GM23338 (cell line): ENCODE results near the gene CEP250. TPM values are rescaled to one million over a fixed set of nuclear protein-coding genes. Genes with fewer than 3 reads are reported as not detected.
A peak's percentile ranks its signal among the peaks of the same experiment; 100 is the strongest.

Experiments used
- ATAC-seq: fragments of 200-7000 bp; cut with Tn5 transposase; 3 replicates; pipeline ENCODE4 v1.9.1; 2020
- DNase-seq: peaks from one replicate; pipeline ENCODE4 v3.0.0-alpha.2; 2015; ENCODE audit warnings: low spot score
- H2AFZ ChIP-seq: fragments of 200-600 bp; sonication (generic); 2 replicates; pipeline ENCODE4 v1.8.0; 2016; ENCODE audit warnings: antibody characterized with exemption, mild to moderate bottlenecking, moderate library complexity
- H3F3A ChIP-seq: fragments of 200-600 bp; sonication (generic); replicated peaks from 2 replicates; pipeline ENCODE4 v1.8.0; 2017; ENCODE audit warnings: antibody characterized with exemption, mixed run types, low read depth
- H3K27ac ChIP-seq: fragments of 200-600 bp; sonication (generic); 2 replicates; pipeline ENCODE4 v1.6.1; 2016; ENCODE audit warnings: low read depth
- H3K27me3 ChIP-seq: fragments of 200-600 bp; sonication (generic); 2 replicates; pipeline ENCODE4 v1.8.0; 2016; ENCODE audit warnings: mild to moderate bottlenecking, mixed run types, moderate library complexity; ENCODE audit not compliant: insufficient read depth
- H3K36me3 ChIP-seq: fragments of 200-600 bp; sonication (generic); 2 replicates; pipeline ENCODE4 v1.8.0; 2016; ENCODE audit warnings: mild to moderate bottlenecking; ENCODE audit not compliant: insufficient read depth
- H3K4me1 ChIP-seq: fragments of 200-600 bp; sonication (generic); 2 replicates; pipeline ENCODE4 v1.8.0; 2016; ENCODE audit warnings: mild to moderate bottlenecking, moderate library complexity; ENCODE audit not compliant: insufficient read depth
- H3K4me2 ChIP-seq: fragments of 200-600 bp; sonication (generic); 2 replicates; pipeline ENCODE4 v1.7.1; 2017; ENCODE audit warnings: mixed run types
- H3K4me3 ChIP-seq: fragments of 200-600 bp; sonication (generic); 2 replicates; pipeline ENCODE4 v1.6.1; 2016; ENCODE audit warnings: mixed run types
- H3K79me2 ChIP-seq: fragments of 200-600 bp; sonication (generic); replicated peaks from 2 replicates; pipeline ENCODE4 v1.8.0; 2017; ENCODE audit warnings: mild to moderate bottlenecking; ENCODE audit not compliant: insufficient read depth
- H3K9me2 ChIP-seq: fragments of 200-600 bp; sonication (generic); 2 replicates; pipeline ENCODE4 v1.8.0; 2017; ENCODE audit not compliant: insufficient read depth
- H4K20me1 ChIP-seq: fragments of 200-600 bp; sonication (generic); replicated peaks from 2 replicates; pipeline ENCODE4 v1.8.0; 2017; ENCODE audit warnings: mild to moderate bottlenecking; ENCODE audit not compliant: insufficient read depth
- H3K27ac Mint-ChIP-seq: 2 replicates; pipeline ENCODE4 v1.8.0; 2020; ENCODE audit warnings: inconsistent platforms, mild to moderate bottlenecking, moderate library complexity, mixed read lengths
- H3K27me3 Mint-ChIP-seq: 3 replicates; pipeline ENCODE4 v1.8.0; 2022; ENCODE audit warnings: low read depth, mild to moderate bottlenecking, moderate library complexity, mixed read lengths, inconsistent platforms; ENCODE audit not compliant: insufficient read depth, poor library complexity
- H3K36me3 Mint-ChIP-seq: 3 replicates; pipeline ENCODE4 v1.8.0; 2021; ENCODE audit warnings: low read depth, mild to moderate bottlenecking, inconsistent platforms, moderate library complexity, mixed read lengths
- H3K4me1 Mint-ChIP-seq: 3 replicates; pipeline ENCODE4 v1.8.0; 2020; ENCODE audit warnings: mild to moderate bottlenecking, inconsistent platforms, mixed read lengths
- H3K4me3 Mint-ChIP-seq: 3 replicates; pipeline ENCODE4 v1.8.0; 2021; ENCODE audit warnings: moderate library complexity, mild to moderate bottlenecking, inconsistent platforms, mixed read lengths
- H3K9me3 Mint-ChIP-seq: 3 replicates; pipeline ENCODE4 v1.8.0; 2020; ENCODE audit warnings: moderate library complexity, mild to moderate bottlenecking, inconsistent platforms, mixed read lengths
- CREB1 ChIP-seq: fragments of 250-450 bp; sonication (Bioruptor Pico); IDR thresholded peaks from 2 replicates; pipeline ENCODE4 v1.5.0; 2020; ENCODE audit warnings: low read depth, mild to moderate bottlenecking, moderate library complexity
- EZH2 ChIP-seq: fragments of 200-600 bp; sonication (generic); IDR thresholded peaks from one replicate; pipeline ENCODE4 v1.8.0; 2017; ENCODE audit warnings: antibody characterized with exemption, mild to moderate bottlenecking, low read depth; ENCODE audit not compliant: unreplicated experiment
- EZH2phosphoT487 ChIP-seq: fragments of 200-600 bp; sonication (generic); IDR thresholded peaks from one replicate; pipeline ENCODE4 v1.8.1; 2018; ENCODE audit warnings: antibody characterized with exemption; ENCODE audit not compliant: unreplicated experiment
- JUNB ChIP-seq: IDR thresholded peaks from one replicate; pipeline ENCODE4 v1.6.1; 2016; ENCODE audit warnings: antibody characterized with exemption; ENCODE audit not compliant: unreplicated experiment
- NANOG ChIP-seq: IDR thresholded peaks from 2 replicates; pipeline ENCODE4 v1.6.1; 2016; ENCODE audit warnings: antibody characterized with exemption, borderline replicate concordance
- POLR2AphosphoS5 ChIP-seq: IDR thresholded peaks from 2 replicates; pipeline ENCODE4 v1.6.1; 2016; ENCODE audit warnings: antibody characterized with exemption, low read depth
- STAT1 ChIP-seq: IDR thresholded peaks from one replicate; pipeline ENCODE4 v1.6.1; 2016; ENCODE audit warnings: antibody characterized with exemption; ENCODE audit not compliant: unreplicated experiment
- ZNF114 ChIP-seq: fragments of 250-450 bp; sonication (Bioruptor Pico); IDR thresholded peaks from 2 replicates; pipeline ENCODE4 v1.5.0; 2020; ENCODE audit warnings: mild to moderate bottlenecking, moderate library complexity
- ZNF331 ChIP-seq: fragments of 250-450 bp; sonication (Bioruptor Pico); IDR thresholded peaks from 2 replicates; pipeline ENCODE4 v1.5.0; 2020; ENCODE audit warnings: low read depth, mild to moderate bottlenecking, moderate library complexity
- polyA plus RNA-seq: library from polyadenylated mRNA; unstranded; fragments of >200 nt; fragmentation: Nextera tagmentation; extraction: Ambion mirVana; gene quantifications from 2 replicates; pipeline ENCODE4 v1.2.1, GENCODE V29; 2016
- total RNA-seq: library from RNA; depleted of rRNA; stranded (reverse); fragments of >200 nt; shearing (Covaris generic); gene quantifications from 2 replicates; pipeline ENCODE4 v1.2.3, GENCODE V29; 2014
- TF ChIP-seq, protein P1 (sequence below), 2 experiments: fragments of 200-600 bp in 1 of 2; sonication (generic) in 1 of 2; conservative IDR thresholded peaks; 2 replicates each; pipeline versions ENCODE4 v1.5.1 to v1.6.1; 2016 to 2017; ENCODE audit warnings: antibody characterized with exemption in 2 of 2, low read depth in 2 of 2, mild to moderate bottlenecking in 2 of 2, moderate library complexity in 1 of 2
- TF ChIP-seq, protein P2 (sequence below): fragments of 250-450 bp; sonication (Bioruptor Pico); IDR thresholded peaks from 2 replicates; pipeline ENCODE4 v1.5.0; 2020; ENCODE audit warnings: mild to moderate bottlenecking, moderate library complexity
- TF ChIP-seq, protein P3 (sequence below): IDR thresholded peaks from 2 replicates; pipeline ENCODE4 v1.6.1; 2016; ENCODE audit warnings: antibody characterized with exemption
- TF ChIP-seq, protein P4 (sequence below): IDR thresholded peaks from one replicate; pipeline ENCODE4 v1.6.1; 2018; ENCODE audit warnings: antibody characterized with exemption; ENCODE audit not compliant: unreplicated experiment

Gene CEP250
- total and polyA plus RNA-seq, 2 experiments from 2014 or later: 28.0 to 29.1 TPM

DNA sequence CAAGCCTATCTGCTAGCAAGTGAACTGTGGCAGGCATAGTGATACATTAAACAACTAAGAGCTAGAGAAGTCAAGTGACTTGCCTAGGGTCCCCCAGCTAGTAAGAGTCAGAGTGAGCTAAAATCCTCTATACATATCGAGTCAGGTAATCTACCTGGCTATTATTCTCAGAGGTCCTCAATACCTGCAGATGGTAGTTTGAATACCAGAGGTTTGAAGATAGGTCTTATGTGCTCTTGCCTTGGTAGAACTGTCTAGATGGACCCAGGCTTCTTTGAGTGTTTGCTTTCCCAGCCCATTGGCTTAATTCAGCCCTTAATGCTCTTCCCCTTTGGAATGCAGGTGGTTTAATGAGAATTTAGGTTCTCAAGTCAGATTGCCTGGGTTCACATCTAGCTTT, 87.6 kb downstream of the CEP250 start:
- peak overlapping the region; percentile 93 for H3K27ac Mint-ChIP-seq
- peak overlapping the region; percentile 90 for H3K4me2 ChIP-seq
- TF ChIP-seq POLR2AphosphoS5 (no peak), CREB1 (CRISPR knock-in tag) (no peak), NANOG (no peak), JUNB (no peak), EZH2phosphoT487 (no peak), EZH2 (no peak), ZNF114 (CRISPR knock-in tag) (no peak), ZNF331 (CRISPR knock-in tag) (no peak), STAT1 (no peak)
- TF ChIP-seq, protein P1, sequence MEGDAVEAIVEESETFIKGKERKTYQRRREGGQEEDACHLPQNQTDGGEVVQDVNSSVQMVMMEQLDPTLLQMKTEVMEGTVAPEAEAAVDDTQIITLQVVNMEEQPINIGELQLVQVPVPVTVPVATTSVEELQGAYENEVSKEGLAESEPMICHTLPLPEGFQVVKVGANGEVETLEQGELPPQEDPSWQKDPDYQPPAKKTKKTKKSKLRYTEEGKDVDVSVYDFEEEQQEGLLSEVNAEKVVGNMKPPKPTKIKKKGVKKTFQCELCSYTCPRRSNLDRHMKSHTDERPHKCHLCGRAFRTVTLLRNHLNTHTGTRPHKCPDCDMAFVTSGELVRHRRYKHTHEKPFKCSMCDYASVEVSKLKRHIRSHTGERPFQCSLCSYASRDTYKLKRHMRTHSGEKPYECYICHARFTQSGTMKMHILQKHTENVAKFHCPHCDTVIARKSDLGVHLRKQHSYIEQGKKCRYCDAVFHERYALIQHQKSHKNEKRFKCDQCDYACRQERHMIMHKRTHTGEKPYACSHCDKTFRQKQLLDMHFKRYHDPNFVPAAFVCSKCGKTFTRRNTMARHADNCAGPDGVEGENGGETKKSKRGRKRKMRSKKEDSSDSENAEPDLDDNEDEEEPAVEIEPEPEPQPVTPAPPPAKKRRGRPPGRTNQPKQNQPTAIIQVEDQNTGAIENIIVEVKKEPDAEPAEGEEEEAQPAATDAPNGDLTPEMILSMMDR (conservative IDR thresholded peaks at IDR 0.05; ENCODE audit: low read depth in 2 of 2): no peak
- TF ChIP-seq, protein P2, sequence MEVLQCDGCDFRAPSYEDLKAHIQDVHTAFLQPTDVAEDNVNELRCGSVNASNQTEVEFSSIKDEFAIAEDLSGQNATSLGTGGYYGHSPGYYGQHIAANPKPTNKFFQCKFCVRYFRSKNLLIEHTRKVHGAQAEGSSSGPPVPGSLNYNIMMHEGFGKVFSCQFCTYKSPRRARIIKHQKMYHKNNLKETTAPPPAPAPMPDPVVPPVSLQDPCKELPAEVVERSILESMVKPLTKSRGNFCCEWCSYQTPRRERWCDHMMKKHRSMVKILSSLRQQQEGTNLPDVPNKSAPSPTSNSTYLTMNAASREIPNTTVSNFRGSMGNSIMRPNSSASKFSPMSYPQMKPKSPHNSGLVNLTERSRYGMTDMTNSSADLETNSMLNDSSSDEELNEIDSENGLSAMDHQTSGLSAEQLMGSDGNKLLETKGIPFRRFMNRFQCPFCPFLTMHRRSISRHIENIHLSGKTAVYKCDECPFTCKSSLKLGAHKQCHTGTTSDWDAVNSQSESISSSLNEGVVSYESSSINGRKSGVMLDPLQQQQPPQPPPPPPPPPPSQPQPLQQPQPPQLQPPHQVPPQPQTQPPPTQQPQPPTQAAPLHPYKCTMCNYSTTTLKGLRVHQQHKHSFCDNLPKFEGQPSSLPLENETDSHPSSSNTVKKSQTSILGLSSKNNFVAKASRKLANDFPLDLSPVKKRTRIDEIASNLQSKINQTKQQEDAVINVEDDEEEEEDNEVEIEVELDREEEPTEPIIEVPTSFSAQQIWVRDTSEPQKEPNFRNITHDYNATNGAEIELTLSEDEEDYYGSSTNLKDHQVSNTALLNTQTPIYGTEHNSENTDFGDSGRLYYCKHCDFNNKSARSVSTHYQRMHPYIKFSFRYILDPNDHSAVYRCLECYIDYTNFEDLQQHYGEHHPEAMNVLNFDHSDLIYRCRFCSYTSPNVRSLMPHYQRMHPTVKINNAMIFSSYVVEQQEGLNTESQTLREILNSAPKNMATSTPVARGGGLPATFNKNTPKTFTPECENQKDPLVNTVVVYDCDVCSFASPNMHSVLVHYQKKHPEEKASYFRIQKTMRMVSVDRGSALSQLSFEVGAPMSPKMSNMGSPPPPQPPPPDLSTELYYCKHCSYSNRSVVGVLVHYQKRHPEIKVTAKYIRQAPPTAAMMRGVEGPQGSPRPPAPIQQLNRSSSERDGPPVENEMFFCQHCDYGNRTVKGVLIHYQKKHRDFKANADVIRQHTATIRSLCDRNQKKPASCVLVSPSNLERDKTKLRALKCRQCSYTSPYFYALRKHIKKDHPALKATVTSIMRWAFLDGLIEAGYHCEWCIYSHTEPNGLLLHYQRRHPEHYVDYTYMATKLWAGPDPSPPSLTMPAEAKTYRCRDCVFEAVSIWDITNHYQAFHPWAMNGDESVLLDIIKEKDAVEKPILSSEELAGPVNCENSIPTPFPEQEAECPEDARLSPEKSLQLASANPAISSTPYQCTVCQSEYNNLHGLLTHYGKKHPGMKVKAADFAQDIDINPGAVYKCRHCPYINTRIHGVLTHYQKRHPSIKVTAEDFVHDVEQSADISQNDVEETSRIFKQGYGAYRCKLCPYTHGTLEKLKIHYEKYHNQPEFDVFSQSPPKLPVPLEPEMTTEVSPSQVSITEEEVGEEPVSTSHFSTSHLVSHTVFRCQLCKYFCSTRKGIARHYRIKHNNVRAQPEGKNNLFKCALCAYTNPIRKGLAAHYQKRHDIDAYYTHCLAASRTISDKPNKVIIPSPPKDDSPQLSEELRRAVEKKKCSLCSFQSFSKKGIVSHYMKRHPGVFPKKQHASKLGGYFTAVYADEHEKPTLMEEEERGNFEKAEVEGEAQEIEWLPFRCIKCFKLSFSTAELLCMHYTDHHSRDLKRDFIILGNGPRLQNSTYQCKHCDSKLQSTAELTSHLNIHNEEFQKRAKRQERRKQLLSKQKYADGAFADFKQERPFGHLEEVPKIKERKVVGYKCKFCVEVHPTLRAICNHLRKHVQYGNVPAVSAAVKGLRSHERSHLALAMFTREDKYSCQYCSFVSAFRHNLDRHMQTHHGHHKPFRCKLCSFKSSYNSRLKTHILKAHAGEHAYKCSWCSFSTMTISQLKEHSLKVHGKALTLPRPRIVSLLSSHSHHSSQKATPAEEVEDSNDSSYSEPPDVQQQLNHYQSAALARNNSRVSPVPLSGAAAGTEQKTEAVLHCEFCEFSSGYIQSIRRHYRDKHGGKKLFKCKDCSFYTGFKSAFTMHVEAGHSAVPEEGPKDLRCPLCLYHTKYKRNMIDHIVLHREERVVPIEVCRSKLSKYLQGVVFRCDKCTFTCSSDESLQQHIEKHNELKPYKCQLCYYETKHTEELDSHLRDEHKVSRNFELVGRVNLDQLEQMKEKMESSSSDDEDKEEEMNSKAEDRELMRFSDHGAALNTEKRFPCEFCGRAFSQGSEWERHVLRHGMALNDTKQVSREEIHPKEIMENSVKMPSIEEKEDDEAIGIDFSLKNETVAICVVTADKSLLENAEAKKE (CRISPR knock-in tag): no peak
- TF ChIP-seq, protein P3, sequence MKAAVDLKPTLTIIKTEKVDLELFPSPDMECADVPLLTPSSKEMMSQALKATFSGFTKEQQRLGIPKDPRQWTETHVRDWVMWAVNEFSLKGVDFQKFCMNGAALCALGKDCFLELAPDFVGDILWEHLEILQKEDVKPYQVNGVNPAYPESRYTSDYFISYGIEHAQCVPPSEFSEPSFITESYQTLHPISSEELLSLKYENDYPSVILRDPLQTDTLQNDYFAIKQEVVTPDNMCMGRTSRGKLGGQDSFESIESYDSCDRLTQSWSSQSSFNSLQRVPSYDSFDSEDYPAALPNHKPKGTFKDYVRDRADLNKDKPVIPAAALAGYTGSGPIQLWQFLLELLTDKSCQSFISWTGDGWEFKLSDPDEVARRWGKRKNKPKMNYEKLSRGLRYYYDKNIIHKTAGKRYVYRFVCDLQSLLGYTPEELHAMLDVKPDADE: no peak
- TF ChIP-seq, protein P4, sequence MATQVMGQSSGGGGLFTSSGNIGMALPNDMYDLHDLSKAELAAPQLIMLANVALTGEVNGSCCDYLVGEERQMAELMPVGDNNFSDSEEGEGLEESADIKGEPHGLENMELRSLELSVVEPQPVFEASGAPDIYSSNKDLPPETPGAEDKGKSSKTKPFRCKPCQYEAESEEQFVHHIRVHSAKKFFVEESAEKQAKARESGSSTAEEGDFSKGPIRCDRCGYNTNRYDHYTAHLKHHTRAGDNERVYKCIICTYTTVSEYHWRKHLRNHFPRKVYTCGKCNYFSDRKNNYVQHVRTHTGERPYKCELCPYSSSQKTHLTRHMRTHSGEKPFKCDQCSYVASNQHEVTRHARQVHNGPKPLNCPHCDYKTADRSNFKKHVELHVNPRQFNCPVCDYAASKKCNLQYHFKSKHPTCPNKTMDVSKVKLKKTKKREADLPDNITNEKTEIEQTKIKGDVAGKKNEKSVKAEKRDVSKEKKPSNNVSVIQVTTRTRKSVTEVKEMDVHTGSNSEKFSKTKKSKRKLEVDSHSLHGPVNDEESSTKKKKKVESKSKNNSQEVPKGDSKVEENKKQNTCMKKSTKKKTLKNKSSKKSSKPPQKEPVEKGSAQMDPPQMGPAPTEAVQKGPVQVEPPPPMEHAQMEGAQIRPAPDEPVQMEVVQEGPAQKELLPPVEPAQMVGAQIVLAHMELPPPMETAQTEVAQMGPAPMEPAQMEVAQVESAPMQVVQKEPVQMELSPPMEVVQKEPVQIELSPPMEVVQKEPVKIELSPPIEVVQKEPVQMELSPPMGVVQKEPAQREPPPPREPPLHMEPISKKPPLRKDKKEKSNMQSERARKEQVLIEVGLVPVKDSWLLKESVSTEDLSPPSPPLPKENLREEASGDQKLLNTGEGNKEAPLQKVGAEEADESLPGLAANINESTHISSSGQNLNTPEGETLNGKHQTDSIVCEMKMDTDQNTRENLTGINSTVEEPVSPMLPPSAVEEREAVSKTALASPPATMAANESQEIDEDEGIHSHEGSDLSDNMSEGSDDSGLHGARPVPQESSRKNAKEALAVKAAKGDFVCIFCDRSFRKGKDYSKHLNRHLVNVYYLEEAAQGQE: no peak

More for the DNA sequence above, 87.6 kb downstream of the CEP250 start:
- H3K27ac ChIP-seq: no peak overlapping the region
- peak overlapping the region; percentile 64 for H3K4me3 ChIP-seq
- H3K4me1 Mint-ChIP-seq: peaks cover 8% of the 10 kb centered on the region
- H3K9me3 Mint-ChIP-seq: no peaks in the 10 kb centered on the region
- peaks cover 13% of the 10 kb centered on the region; the same call in 1 of the 2 replicates for H3F3A ChIP-seq
- H4K20me1 ChIP-seq: peaks cover 4% of the 10 kb centered on the region; the same call in 1 of the 2 replicates
- H3K9me2 ChIP-seq: no peaks in the 10 kb centered on the region
- peaks cover 10% of the 10 kb centered on the region for H3K79me2 ChIP-seq
- no peaks in the 10 kb centered on the region for H3K27me3 ChIP-seq
- H3K36me3 ChIP-seq: peaks cover 9% of the 10 kb centered on the region; the same call in 1 of the 2 replicates
- peak overlapping the region; percentile 94 for H3K4me3 Mint-ChIP-seq
- peaks cover 14% of the 10 kb centered on the region for H3K4me1 ChIP-seq
- no peak overlapping the region for H2AFZ ChIP-seq
- DNase-seq (no peak), ATAC-seq (no peak)
- H3K27me3 Mint-ChIP-seq: peaks cover 16% of the 10 kb centered on the region
- H3K36me3 Mint-ChIP-seq: peaks cover 18% of the 10 kb centered on the region; the same call in 2 of the 3 replicates
